Stimulated activated CD4-positive, alpha-beta T cell treated with anti-CD3 and anti-CD28 coated beads, TNF-alpha, amount 100 ng/mL, for 1 hour (primary cell): ENCODE measurements around the gene PRDX2.

Experiments
- DNase-seq, 3 donors: peaks; one replicate each; pipeline ENCODE4 v3.0.0-alpha.2; 2020; ENCODE audit warnings: low read depth in 3 of 3, low spot score in 1 of 3

PRDX2 gene

DNA sequence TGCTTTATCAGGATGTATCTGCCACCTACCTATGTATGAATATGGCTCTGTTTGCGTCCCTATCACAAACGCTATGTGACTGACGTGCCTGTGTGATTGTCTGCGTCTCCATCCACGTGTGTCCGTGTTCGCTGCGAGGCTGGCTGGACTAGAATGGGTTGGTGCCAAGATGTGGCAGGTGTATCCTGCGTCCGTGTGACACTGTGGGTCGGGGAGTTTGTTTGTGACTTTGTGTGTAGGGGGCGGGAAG lies 19.5 kb downstream of the PRDX2 start:
- no peak for DNase-seq

DNA sequence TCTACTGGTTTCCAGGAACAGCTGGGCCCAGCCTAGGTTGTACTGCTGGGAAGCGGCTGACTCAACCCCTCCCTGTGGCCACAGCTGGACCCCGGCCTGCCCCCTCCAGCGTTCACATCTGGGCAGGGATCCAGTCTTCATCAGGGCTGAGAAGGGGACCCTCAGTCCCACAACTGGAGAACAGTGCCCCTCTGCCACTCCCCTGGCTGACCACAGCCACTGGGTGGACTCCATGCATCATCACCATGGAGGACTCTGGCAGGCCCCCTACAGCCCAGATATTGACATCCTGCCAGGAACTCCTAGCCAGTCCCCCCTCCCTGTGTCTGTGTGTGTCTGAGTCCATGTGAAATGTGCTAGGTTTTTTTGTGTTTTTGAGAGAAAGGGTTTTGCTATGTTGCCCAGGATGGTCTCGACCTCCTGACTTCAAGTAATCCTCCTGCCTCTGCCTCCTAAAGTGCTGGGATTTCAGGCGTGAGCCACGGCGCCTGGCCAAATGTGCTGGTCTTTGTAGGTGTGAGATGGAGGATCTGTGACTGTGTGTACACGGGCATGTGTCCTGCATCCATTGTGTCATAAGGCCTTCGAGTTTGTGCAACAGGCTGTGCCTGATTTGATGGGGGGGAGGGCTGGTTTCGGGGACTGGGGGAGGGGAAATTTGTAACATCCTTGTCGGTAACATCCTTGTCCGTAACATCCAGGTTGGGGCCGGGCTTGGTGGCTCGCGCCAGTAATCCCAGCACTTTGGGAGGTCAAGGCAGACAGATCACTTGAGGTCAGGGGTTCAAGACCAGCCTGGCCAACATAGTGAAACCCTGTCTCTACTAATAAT lies 22.2 kb downstream of the PRDX2 start:
- no peak for DNase-seq

DNA sequence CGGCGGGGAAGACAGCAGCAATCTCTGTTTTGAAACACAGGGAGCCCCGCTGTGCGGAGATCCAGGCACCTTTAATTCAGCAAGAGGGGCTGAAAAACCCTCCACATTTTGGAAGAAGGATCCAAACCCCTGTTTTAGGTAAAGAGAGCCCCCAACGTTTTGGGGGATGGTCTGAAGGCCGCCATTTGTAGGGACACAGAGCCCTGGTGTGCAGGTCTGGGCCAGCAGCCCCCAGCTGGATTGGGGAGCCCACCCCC lies 22.8 kb downstream of the PRDX2 start:
- DNase-seq, result no peak

DNA sequence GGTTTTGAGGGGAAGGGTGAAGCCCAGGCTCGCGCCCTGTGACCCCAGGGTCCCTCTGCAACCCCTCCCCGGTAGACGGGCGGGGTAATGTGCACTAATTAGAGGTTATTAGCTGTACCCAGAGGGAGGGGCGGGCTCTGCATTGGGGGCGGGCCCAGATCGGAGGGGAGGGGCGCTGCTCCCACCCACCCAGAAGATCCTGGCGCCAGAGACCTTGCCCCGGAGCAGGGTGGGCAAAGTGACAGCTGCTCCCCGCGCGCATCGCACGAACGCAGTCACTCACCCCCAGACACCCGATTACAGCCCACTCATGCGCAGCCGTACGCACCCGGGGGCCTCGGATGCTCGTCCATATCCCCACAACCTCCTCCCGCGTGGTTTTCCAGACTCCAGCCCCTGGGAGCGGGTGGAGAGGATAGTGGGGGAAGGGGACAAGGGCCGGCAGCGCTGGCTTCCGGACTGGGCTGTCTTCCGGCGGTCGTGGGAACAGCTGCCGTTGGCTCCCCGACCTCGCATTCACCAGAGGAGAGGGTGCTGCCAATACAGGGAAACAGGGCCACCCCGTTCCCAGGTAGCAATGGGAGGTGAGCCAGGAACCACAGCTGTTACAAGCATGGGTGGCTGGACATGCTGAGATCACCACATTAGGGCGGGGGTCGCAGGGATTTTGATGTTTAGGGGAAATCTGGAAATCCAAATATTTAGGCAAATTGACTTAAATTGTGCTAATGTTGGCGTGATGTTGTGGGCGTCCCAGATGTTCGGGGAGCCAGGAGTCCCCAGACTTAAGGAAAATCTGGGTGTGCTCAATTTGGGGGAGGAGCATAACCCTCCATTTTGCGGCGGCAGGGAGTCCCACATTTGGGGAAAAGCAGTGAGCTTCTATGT lies 23.3 kb downstream of the PRDX2 start:
- peak in 1 of 3 donors; percentile 31 for DNase-seq

DNA sequence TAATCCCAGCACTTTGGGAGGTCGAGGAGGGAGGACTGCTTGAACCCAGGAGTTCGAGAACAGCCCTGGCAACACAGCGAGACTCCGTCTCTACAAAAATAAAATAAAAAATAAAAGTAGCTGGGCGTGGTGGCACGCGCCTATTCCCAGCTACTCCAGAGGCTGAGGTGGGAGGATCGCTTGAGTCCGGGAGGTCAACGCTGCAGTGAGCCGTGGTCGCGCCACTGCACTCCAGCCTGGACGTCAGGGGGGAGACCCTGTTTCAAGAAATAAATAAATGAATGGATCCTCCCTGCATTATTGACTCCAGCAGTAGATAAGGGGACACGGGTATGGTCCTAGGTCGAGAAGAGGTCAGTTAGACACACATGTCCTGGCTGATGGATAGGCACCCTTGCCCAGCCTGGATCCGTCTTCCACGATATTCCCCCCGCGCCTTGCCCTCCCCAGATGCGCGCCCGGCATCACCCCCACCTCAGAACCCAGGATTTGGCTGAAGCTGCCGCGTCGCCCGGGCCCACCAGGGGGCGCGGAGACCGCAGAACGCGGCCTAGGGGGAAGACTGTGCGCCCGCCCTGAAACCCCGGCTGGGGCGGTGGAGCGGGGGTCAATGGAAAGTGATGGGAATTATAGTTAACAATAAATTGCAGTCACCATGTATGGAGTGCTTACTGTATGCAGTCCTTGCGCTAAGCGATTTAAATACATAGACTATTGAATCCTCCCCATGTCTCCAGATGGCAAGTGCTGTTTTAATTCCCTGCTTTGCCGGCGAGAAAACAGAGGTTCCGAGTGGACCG lies 24.2 kb downstream of the PRDX2 start:
- DNase-seq, result peak in 2 of 3 donors; percentile 67 to 79

DNA sequence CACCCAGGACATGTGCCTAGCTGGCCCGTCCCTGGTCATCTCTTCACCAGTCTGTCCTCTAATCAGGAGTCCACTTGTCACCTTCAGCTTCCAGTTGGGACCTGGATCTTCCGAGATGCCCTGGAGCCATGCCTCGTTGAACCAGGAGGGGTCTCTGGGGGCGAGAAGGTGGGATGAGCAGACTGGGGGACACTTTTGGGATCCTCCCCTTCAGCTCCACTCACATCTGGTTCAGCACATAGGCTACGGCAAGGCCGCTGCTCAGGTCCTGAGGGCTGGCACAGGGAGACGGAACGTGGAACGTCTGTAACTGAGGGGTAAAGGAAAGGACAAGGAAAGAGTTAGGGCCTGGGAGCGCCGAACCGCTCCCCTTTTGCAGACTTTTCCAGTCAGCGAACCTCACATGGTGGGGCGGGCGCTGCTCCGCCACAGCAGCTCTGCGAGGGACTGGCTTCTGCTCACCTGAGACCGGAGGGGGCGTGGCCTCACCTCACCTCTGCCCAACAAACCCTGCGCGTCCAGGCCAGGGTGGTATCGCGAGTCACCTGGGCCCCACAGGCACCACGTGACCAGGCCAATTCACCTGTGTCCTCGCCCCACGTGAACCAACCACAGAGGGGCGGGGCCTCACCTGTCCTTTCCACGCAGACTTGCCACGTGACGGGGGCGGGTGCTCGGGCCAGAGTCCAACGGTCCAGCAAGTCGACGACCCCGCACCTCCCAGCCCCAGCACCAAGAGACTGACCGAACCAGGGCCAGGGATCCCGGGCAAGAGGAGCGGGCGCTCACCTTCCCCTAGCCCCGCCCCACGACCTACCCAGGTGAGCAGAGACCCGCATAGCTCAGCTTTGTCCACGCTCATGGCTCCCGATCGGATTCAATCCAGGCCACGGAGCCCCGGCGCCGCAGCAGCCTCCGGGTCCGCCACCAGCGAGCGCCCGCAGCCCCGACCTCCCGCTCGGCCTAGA lies 26.7 kb downstream of the PRDX2 start, which contains the start of gene HOOK2:
Gene HOOK2 (minus strand): TSS at position 965 of the 968 bp plus-strand sequence. CDS start 103 bp downstream, at position 862.
- no peak for DNase-seq

DNA sequence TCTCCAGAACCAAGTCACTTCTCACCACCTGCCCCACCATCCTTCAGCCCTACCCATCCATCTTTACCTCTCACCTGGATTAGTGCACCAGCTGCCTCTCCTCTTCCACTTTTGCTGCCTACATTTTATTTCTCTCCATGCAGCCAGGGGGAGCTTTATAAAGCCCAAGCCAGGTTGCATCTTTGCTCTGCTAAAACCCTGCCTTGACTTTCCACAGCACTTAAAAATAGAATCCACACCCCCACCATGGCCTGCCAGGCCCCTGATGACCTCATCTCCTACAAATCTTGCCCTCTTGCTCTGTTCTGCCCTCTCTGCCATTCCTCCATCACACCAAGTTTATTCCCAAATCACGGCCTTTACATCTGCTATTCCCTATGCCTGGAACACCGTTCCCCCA lies 28.0 kb downstream of the PRDX2 start:
- no peak for DNase-seq

DNA sequence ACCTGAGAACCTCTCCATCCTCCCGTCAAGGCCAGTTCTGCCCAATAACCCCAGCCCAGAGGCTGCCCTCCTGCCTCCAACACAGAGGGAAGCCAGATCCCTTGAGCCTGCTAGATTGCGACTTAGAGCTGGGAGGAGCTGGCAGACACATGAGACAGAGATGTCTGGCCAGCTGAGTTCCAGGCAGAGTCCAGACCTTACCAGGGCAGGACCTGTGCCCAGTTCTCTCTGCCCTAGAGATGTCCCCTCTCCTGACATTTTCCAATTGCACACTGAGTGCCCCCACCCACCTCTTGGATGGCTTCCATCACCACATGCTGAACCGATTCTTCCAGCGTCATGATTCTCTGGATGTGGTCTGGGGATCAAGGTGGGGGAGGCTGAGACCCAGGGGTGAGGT lies 29.3 kb downstream of the PRDX2 start:
- DNase-seq, result no peak

DNA sequence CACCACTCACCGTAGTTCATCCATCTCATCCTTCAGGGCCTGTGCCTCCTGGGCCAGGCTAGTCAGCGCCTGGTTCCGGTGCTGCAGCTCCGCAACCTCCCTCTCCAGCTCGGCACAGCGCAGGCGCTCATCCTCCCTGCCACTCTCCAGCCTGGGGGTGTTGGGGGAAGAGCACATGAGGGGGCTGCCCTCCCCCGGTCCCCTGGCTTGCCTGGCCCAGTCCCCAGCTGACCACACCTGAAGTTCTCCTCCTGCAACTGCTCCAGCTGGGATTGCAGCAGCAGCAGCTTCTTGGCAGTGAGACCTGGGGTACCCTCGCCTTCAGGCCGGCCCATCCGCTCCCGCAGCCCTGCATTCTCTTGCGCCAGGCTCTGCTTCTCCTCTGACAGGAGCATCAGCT lies 30.7 kb downstream of the PRDX2 start:
- DNase-seq, result no peak

DNA sequence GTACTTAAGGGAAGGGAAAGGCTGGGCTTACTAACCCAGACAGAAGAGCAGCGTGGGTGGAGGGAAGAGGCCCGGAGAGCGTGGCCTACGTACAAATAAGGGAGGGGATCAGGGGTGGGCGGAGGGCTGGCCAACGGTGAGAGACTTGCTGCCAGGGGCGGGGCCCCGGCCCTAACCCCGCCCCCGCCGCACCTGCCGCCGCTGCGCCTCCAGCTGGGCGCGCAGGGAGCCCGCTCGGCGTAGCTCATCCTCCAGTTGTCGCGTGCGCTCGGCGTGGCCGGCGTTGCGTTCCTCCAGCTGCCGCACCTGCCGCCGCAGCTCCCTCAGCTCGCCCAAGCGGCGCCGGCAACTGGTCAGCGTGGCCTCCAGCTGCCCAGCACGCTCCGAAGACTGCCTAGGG lies 31.9 kb downstream of the PRDX2 start:
- peak in 1 of 3 donors; percentile 43 for DNase-seq

DNA sequence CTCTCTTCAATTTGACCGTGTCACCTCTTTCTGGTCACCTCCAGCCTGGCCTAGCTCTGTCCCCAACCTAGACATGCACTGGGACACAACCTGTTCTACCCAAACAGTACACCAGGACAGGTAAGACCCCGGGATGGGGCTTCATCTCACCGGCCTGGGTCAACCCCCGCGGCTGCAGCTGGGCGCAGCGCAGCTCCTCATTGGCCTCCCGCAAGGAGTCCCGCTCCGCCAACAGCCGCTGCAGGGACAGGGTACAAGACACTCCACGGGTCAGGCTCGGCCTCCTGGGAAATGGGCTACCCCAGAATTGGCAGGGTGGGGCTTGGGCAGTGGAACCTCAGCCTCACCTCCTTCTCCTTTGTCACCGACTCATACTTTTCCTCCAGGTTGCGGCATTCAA lies 33.9 kb downstream of the PRDX2 start:
- no peak for DNase-seq

DNA sequence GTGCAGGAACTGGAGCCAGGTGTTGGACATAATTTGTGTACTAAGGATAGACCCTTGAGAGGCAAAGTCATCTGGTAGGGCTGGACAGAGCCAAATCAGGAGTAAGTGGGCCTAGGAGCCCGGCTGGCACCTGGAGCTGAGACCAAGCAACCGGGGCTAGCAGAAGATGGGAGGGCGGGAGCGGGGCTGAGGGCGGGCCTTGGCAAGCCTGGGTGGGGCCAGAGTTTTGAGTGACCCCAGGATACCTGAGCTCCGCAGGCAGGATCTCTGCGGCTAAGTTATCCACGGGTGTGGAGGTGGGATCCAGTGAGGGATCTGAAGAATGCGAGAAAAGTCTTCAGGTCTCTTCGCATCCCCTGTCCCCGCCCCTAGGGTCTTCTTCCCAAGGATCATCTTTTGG lies 34.5 kb downstream of the PRDX2 start:
- DNase-seq, result no peak

DNA sequence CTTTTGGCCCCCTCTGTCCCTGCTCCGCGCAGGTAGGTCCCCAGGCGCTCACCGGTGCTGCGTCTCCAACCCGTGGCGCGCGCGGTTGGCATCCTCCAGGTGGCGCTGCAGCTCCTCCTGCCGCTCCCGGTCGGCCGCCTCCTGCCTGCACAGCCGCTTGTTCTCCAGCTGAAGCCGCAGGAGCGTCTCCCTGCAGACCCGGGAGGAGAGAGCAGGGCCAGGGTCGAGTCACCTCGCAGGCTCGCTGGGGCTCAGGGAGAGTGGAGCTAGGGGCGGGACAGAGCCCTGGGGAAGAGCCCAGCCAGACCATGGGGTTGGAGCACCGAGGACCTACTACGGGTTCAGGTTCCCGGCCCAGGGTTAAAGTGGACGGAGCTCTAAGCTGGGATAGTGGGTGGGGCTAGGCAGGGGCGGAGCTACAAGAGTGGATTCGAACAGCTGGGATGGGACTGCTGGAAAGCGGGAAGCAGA lies 35.5 kb downstream of the PRDX2 start:
- peak in 2 of 3 donors; percentile 64 to 75 for DNase-seq

DNA sequence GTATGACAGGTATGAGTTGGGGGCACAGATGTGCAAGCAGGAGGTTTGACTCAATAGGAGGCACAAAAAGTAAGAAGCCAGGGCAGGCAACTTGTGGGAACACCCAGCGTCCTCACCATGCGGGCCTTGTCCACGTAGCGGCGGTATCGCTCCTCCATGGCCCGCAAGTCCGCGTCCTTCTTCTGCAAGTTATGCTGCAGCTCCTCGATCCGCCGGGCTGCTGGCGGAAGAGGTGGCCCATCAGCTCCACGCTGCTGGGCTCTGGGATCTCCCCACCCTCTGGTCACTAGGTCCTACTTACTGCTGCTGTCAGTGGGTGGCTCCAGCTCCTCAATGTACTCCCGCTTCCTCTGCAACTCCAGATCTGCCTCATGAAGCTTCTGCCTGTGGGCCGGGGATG lies 36.9 kb downstream of the PRDX2 start:
- DNase-seq, result no peak

DNA sequence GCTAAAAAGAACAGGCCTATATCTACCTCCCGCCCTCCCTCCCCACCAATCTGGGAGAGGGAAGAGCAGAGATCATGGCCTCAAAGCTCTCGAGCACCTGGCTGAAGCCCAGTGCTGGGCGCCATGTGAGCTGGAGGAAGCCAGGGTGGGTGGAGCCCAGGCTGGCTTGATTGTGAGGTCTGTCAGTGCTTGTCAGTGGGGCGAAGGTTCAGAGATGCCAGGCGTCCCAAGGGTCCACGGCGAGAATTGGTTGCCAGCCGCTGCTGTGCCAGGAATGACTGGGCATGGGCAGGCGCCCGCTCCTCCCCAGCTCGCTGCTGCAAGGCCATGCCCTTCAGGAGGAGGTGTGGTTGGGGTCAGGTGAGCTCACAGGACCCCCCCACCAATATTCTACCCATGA lies 38.5 kb downstream of the PRDX2 start:
- no peak for DNase-seq

DNA sequence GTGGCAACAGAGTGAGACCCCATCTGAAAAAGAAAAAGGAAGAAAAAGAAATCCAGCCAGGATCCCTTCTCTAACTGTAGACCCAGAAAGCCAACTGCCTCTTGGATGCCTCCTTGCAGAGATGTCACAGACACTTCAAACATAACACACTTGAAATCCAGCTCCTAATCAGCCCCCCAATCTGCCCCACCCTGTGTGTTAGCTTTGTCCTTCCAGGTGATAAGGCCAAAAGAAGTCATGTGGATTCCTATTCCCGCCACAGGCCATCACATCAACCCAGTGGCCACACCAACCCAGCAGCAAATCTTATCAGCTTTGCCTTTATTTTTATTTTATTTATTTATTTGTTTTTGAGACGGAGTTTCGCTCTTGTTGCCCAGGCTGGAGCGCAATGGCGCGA lies 41.9 kb downstream of the PRDX2 start:
- DNase-seq, result no peak

DNA sequence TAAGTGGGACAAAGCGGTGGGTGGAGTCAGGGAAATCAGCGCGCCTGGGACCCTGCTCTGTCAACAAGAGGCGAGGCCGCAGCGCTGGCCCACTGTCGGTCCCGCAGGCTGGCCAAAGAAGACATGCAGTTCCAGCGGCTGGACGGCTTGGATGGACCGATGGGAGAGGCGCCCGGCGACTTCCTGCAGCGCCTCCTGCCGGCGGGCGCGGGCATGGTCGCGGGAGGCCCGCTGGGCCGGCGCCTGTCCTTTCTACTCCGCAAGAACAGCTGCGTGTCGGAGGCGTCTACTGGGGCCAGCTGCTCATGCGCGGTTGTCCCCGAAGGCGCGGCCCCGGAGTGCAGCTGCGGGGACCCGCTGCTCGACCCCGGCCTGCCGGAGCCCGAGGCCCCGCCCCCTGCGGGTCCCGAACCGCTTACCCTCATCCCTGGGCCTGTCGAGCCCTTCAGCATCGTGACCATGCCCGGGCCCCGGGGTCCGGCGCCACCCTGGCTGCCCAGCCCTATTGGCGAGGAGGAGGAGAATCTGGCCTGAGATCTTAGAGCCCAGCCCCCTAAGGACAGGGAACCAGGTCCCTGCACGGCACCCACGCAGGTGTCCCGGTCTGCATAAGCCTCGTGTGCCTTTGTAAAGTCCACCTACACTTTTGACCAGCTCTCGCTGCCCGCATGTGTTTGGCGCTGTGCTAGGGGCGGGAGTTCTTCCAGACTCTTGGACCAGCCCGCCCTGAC lies 43.9 kb downstream of the PRDX2 start:
- peak in 1 of 3 donors; percentile 53 for DNase-seq

DNA sequence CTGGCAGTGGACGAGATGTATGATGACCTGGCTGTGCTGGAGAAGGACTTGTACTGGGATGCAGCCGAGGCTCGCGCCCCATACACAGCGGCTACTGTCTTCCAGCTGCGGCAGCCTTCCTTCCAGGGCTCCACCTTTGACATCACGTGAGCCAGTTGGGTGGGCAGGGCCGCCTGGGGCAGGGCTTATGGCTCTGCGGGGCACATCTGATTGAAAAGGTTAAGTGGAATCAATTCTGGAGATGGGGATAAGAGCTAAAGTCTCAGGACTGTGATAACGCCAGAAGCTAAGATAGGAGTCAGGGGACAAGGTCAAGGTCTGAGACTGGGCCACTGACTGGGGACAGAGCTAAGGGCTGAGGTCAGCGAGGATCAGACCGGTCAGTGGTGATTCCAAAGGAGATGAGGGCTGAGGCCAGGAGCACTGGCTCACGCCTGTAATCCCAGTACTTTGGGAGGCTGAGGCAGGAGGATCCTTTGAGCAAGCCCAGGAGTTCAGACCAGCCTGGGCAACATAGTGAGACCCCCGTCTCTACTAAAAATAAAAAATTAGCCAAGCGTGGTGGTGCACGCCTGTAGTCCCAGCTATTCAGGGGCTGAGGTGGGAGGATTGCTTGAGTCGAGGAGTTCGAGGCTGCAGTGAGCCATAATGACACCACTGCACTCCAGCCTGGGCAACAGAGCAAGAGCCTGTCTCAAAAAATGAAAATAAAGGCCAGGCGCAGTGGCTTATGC lies 45.3 kb downstream of the PRDX2 start:
- DNase-seq, result no peak

DNA sequence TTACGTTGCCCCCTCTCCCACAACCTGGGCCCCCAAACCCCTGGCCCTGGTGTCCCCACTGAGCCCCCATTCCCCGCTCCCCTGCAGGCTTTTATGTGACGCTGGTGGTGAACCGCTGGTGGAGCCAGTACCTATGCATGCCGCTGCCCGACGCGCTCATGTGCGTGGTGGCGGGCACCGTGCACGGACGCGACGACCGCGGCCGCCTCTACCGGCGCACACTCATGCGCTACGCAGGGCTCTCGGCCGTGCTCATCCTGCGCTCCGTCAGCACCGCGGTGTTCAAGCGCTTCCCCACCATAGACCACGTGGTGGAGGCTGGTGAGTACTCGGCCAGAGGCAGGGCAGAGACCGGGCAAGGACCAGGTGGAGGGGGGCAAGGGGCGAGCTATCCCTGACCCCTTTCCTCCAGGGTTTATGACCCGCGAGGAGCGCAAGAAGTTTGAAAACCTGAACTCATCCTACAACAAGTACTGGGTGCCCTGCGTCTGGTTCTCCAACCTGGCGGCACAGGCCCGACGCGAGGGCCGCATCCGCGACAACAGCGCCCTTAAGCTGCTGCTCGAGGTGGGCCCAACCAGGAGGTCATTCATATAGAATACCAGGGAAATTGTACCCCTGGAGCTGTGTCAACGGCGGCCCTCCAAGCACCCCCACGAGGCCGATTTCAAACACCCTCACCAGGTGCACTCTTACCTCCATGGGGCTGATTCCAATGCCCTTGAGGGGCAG lies 47.0 kb downstream of the PRDX2 start:
- DNase-seq, result no peak
